ENCODE results near the gene ZNF561.

ZNF561 gene

DNA sequence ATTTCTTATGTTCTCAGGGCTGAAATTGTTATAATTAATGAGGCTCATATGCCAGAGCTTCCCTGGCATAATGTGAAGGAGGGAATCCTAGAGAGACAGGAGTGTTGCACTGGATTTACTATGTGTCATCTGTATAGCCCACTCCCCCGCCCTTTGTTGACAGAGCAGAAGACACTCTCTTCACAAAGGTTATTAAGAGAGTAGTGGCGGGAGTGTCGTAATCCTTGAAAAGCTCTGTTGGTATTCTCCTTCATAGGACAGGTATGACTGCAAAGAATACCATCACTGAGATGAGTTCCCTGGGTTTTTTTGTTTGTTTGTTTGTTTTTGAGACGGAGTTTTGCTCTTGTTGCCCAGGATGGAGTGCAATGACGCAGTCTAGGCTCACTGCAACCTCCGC is 50.8 kb downstream of the ZNF561 start:
- no peak for DNase-seq

DNA sequence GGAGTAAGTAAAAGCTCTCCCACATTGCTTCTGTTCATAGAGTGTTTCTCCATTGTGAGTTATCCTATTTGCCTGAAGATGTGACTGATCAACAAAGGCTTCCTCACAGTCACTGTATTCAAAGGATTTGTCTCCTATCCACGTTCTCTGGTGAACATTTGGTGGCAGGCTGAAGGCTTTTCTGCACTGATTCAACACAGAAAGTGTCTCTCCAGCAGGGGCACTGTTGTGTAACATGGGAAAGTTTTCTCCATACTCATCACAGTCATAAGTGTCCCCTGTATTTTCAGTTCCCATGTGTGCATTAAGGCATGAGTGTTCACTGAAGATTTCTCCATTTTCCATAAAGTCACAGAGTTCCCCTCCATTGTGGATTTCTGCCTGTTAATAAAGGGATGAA is 54.3 kb downstream of the ZNF561 start:
- no peak for DNase-seq

- DNase-seq: peak; percentile 20
Observed at GRCh38 chr19:9565900-9566705, 54.9 kb downstream of the ZNF561 start.

Data from fibroblast of skin of scalp (primary cell).